ENCODE data around the gene DYNC2H1. TPM values are rescaled to one million over a fixed set of nuclear protein-coding genes. Genes with fewer than 3 reads are reported as not detected.

Gene DYNC2H1
- total and polyA plus RNA-seq, 2 donors (not counting 1 experiment from before 2014, with no cell fraction given): 20.1 to 65.9 TPM

DNA sequence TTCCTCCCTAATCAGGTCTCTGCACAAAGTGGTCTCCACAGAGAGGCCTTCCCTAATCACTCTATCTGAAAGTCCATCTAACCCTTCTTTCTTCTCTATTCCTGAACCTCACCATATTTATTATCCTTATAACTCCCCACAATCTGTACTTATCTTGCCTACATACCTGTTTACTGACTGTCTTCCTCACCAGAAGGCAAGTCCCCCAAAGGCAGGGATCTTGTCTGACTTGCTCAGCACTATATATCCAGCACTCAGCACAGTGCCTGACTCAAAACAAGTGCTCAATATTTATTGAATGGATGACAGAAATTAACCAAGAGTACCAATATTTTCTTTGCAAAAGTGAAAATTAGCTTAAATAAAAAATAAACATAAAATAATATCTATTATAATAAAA lies 22.8 kb upstream of the DYNC2H1 start:
- H3K79me2 ChIP-seq (ENCODE audit: control insufficient read depth, insufficient read depth, low read length): peaks cover 54% of the 10 kb centered on the region
- TF ChIP-seq EZH2 (IDR thresholded peaks at IDR 0.05; ENCODE audit: low read length, missing control alignments): no peak
- TF ChIP-seq CTCF (conservative IDR thresholded peaks at IDR 0.05 in 1 of 2, IDR thresholded peaks at IDR 0.05 in 1 of 2; ENCODE audit: low read depth in 1 of 2, low read length in 2 of 2): no peak
- no peaks in the 10 kb centered on the region for H3K4me1 ChIP-seq (ENCODE audit: control insufficient read depth, extremely low read depth, insufficient read depth, low read length)
- H4K20me1 ChIP-seq (ENCODE audit: control insufficient read depth, extremely low read depth, insufficient read depth, low read length): no peaks in the 10 kb centered on the region
- H3K27me3 ChIP-seq (ENCODE audit: control insufficient read depth, insufficient read depth, low read length): no peaks in the 10 kb centered on the region
- H3K9me3 ChIP-seq (ENCODE audit: control insufficient read depth, insufficient read depth, low read depth, low read length): no peaks in the 10 kb centered on the region
- H2AFZ ChIP-seq (ENCODE audit: low read length): no peak overlapping the region
- H3K27ac ChIP-seq (ENCODE audit: insufficient read depth, low read length): no peak overlapping the region
- peak in 1 of 2 donors; percentile 60 for DNase-seq (ENCODE audit: low read depth in 2 of 2)
- no peaks in the 10 kb centered on the region for H3K36me3 ChIP-seq (ENCODE audit: control insufficient read depth, insufficient read depth, low read length)
- no peak overlapping the region for H3K4me2 ChIP-seq (ENCODE audit: extremely low read depth, insufficient read depth, low read length)
- no peak overlapping the region for H3K9ac ChIP-seq (ENCODE audit: insufficient read depth, low read length)
- H3K4me3 ChIP-seq (replicated peaks in 1 of 4; ENCODE audit: control extremely low read depth in 1 of 4, insufficient read depth in 1 of 4, low read depth in 3 of 4, low read length in 4 of 4): no peak overlapping the region

DNA sequence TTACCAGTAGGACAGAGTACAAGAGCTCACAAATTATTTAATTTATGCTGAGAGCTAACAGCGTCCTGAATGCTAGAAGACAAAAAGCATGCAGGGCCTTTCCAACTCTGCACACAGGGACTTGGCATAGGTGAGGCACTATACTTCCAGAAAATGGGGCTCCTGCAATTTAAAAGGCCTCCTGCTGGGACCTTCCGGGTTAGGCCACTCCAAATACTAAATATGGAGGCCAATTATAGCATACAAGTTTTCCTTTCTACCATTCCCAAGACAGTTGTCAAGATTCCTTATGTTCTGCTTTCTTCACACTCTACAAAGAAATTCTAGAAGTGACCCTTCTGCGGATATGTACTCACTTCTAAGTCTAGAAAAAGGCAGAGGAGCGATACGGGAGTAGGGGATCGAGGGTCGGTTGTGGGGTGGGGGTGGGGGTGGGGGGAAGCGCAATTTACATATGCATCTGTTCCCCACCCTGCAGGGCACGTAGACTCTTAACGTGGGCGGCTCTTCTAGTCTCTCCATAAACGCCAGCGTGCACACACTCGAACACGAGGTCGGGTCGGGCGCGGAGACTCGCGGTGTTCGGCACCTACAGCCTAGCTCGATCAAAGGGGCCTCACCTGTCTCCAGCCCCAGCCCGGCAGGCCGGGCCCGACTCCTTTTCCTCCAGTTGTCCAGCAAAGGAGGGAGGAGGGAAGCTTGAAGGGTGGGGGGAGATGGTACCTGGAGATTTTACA lies 18.0 kb upstream of the DYNC2H1 start:
- Histone ChIP-seq H3K27me3 (ENCODE audit: control insufficient read depth, insufficient read depth, low read length) (no peaks in the 10 kb centered on the region), H3K4me3 (replicated peaks in 1 of 4; ENCODE audit: control extremely low read depth in 1 of 4, insufficient read depth in 1 of 4, low read depth in 3 of 4, low read length in 4 of 4) (peak overlapping the region; percentile 91 to 97 (median 93)), H4K20me1 (ENCODE audit: control insufficient read depth, extremely low read depth, insufficient read depth, low read length) (no peaks in the 10 kb centered on the region), H3K79me2 (ENCODE audit: control insufficient read depth, insufficient read depth, low read length) (peaks cover 47% of the 10 kb centered on the region), H2AFZ (ENCODE audit: low read length) (peak overlapping the region; percentile 84), H3K9ac (ENCODE audit: insufficient read depth, low read length) (peak overlapping the region; percentile 85), H3K36me3 (ENCODE audit: control insufficient read depth, insufficient read depth, low read length) (no peaks in the 10 kb centered on the region), H3K27ac (ENCODE audit: insufficient read depth, low read length) (peak overlapping the region; percentile 92), H3K4me2 (ENCODE audit: extremely low read depth, insufficient read depth, low read length) (peak overlapping the region; percentile 92), H3K4me1 (ENCODE audit: control insufficient read depth, extremely low read depth, insufficient read depth, low read length) (no peaks in the 10 kb centered on the region), H3K9me3 (ENCODE audit: control insufficient read depth, insufficient read depth, low read depth, low read length) (no peaks in the 10 kb centered on the region)
- peak; percentile 27 to 53 for DNase-seq (ENCODE audit: low read depth in 2 of 2)
- TF ChIP-seq EZH2 (IDR thresholded peaks at IDR 0.05; ENCODE audit: low read length, missing control alignments) (no peak), CTCF (conservative IDR thresholded peaks at IDR 0.05 in 1 of 2, IDR thresholded peaks at IDR 0.05 in 1 of 2; ENCODE audit: low read depth in 1 of 2, low read length in 2 of 2) (no peak)

DNA sequence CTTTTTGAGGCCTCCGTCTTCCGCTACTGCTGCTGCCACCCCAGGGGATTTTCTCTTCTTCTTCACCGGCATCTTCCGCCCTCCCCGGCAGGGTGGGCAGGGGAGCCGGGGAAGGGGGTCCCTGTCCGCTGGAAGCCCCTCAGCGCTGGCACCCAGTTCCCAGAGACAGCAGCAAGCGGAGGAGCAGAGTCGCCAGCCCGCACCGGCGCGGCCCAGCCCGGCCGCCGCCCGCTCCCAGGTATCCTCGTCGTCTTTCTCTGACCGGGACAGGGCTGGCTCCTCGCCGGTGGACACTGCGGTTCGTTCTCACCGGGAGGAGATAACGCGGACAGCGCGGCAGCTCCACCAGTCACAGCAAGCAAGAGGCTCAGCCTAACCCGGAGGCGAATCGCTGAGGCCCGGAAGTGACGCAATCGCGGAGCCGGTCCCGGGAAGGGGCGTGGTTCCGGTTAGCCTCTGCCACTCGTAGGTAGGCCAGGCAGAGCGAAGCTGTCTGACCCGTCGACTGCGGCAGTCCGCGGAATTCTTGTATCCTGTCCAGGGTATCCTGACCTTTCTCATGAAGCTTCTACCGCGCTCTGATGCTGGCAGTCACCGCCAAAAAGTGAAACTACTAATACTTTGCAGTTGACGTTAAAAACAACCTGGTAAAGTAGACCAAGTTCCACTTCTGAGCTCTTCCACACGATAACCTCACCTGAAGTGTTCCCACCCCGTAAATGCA lies 17.3 kb upstream of the DYNC2H1 start, which contains the start of gene DCUN1D5:
Gene DCUN1D5 (minus strand): TSS at position 360 of the 724 bp plus-strand sequence. CDS start 288 bp downstream, at position 72.
- Histone ChIP-seq H3K9me3 (ENCODE audit: control insufficient read depth, insufficient read depth, low read depth, low read length) (no peaks in the 10 kb centered on the region), H3K79me2 (ENCODE audit: control insufficient read depth, insufficient read depth, low read length) (peaks cover 42% of the 10 kb centered on the region), H3K4me1 (ENCODE audit: control insufficient read depth, extremely low read depth, insufficient read depth, low read length) (no peaks in the 10 kb centered on the region), H3K27ac (ENCODE audit: insufficient read depth, low read length) (peak within 1 kb of the TSS; percentile 92), H4K20me1 (ENCODE audit: control insufficient read depth, extremely low read depth, insufficient read depth, low read length) (no peaks in the 10 kb centered on the region), H3K4me2 (ENCODE audit: extremely low read depth, insufficient read depth, low read length) (peak within 1 kb of the TSS; percentile 96), H3K36me3 (ENCODE audit: control insufficient read depth, insufficient read depth, low read length) (no peaks in the 10 kb centered on the region), H2AFZ (ENCODE audit: low read length) (peak within 1 kb of the TSS; percentile 97), H3K4me3 (replicated peaks in 1 of 4; ENCODE audit: control extremely low read depth in 1 of 4, insufficient read depth in 1 of 4, low read depth in 3 of 4, low read length in 4 of 4) (peak within 1 kb of the TSS; percentile 91 to 97 (median 93)), H3K9ac (ENCODE audit: insufficient read depth, low read length) (peak within 1 kb of the TSS; percentile 85), H3K27me3 (ENCODE audit: control insufficient read depth, insufficient read depth, low read length) (no peaks in the 10 kb centered on the region)
- no peak for TF ChIP-seq EZH2 (IDR thresholded peaks at IDR 0.05; ENCODE audit: low read length, missing control alignments)
- TF ChIP-seq CTCF (conservative IDR thresholded peaks at IDR 0.05 in 1 of 2, IDR thresholded peaks at IDR 0.05 in 1 of 2; ENCODE audit: low read depth in 1 of 2, low read length in 2 of 2): no peak
- DNase-seq (ENCODE audit: low read depth in 2 of 2): peak; percentile 95 to 96

Measured in fibroblast of lung (primary cell).